K562 (cell line): ENCODE measurements around the gene ZC3H12A. TPM values are rescaled to one million over a fixed set of nuclear protein-coding genes. Genes with fewer than 3 reads are reported as not detected.

ENCODE experiments used
- ESRRA ChIP-seq: fragments of 450-650 bp; IDR thresholded peaks from 2 replicates; pipeline ENCODE4 v1.6.1; 2014; ENCODE audit warnings: low read depth, mild to moderate bottlenecking, moderate library complexity, borderline replicate concordance
- FOXK2 ChIP-seq, 2 experiments: fragments of 450-650 bp; IDR thresholded peaks in 1 of 2; conservative IDR thresholded peaks in 1 of 2; 2 replicates each; pipeline ENCODE4 v1.6.1; 2016; ENCODE audit warnings: low read depth in 2 of 2, mild to moderate bottlenecking in 1 of 2
- POLR2A ChIP-seq: fragments of 450-650 bp; conservative IDR thresholded peaks from 2 replicates; pipeline ENCODE4 v1.6.1; 2016
- SP2 ChIP-seq: IDR thresholded peaks from 2 replicates; pipeline ENCODE4 v1.6.1; 2011; ENCODE audit warnings: mild to moderate bottlenecking, low read depth, low read length, moderate library complexity; ENCODE audit not compliant: poor library complexity, severe bottlenecking; ENCODE audit errors: extremely low read depth
- ZKSCAN8 ChIP-seq: fragments of 200-800 bp; sonication (Bioruptor generic); IDR thresholded peaks from 2 replicates; pipeline ENCODE4 v1.6.1; 2016; ENCODE audit warnings: missing genetic modification characterization, missing compliant biosample characterization
- polyA plus RNA-seq, 8 experiments: library from polyadenylated mRNA; depleted of rRNA in 4 of 8; stranded (reverse) in 5 of 8; unstranded in 3 of 8; fragments of >200 nt; fragmentation: Nextera tagmentation in 2 of 8; fragmentation: Illumina TruSeq in 1 of 8; extraction: Ambion mirVana in 2 of 8; extraction: Trizol in 1 of 8; gene quantifications; 2 replicates each; pipeline versions ENCODE4 v1.2.1 to v1.2.3, GENCODE V29; 2011 to 2014; ENCODE audit warnings: inconsistent platforms in 1 of 8, missing spikeins in 1 of 8
- total RNA-seq, 7 experiments: library from RNA; depleted of rRNA in 6 of 7; stranded (reverse); fragments of >200 nt in 6 of 7; fragmentation: Illumina TruSeq in 2 of 7; extraction: Trizol in 2 of 7; gene quantifications; 2 replicates each; pipeline versions ENCODE4 v1.2.1 to v1.2.3, GENCODE V29; 2011 to 2021; ENCODE audit warnings: low replicate concordance in 1 of 7
- TF ChIP-seq, protein P1 (sequence below): IDR thresholded peaks from 2 replicates; pipeline ENCODE4 v1.6.1; 2012; ENCODE audit warnings: low read depth, low read length, improper control_type of control experiment, borderline replicate concordance
- TF ChIP-seq, protein P2 (sequence below), 2 experiments: fragments of 450-650 bp; IDR thresholded peaks; 2 replicates each; pipeline ENCODE4 v1.6.1; 2018; ENCODE audit warnings: mild to moderate bottlenecking in 2 of 2, low read depth in 1 of 2; ENCODE audit not compliant: partially characterized antibody in 2 of 2
- TF ChIP-seq, protein P3 (sequence below): sonication (generic); formaldehyde crosslinking; IDR thresholded peaks from 2 replicates; pipeline ENCODE4 v1.8.1; 2023; ENCODE audit warnings: mild to moderate bottlenecking, missing genetic modification reagents
- TF ChIP-seq, protein P4 (sequence below), 3 experiments: fragments of 200-800 bp in 1 of 3; fragments of 250-450 bp in 1 of 3; fragments of 450-650 bp in 1 of 3; sonication (Bioruptor Pico) in 1 of 3; sonication (Bioruptor generic) in 1 of 3; formaldehyde crosslinking in 1 of 3; IDR thresholded peaks; 2 replicates each; pipeline versions ENCODE4 v1.6.1 to v1.8.0; 2016 to 2022; ENCODE audit warnings: mild to moderate bottlenecking in 2 of 3, missing genetic modification characterization in 2 of 3, missing compliant biosample characterization in 1 of 3, moderate library complexity in 1 of 3
- TF ChIP-seq, protein P5 (sequence below): fragments of 250-450 bp; sonication (Bioruptor Pico); IDR thresholded peaks from 2 replicates; pipeline ENCODE4 v1.4.0; 2020; ENCODE audit warnings: mild to moderate bottlenecking

Gene ZC3H12A
- total and polyA plus RNA-seq, 9 of the 15 experiments (the other 6 are each of a cell fraction or from before 2014, with no cell fraction given): 0.14 to 9.4 (median 6.7) TPM

DNA sequence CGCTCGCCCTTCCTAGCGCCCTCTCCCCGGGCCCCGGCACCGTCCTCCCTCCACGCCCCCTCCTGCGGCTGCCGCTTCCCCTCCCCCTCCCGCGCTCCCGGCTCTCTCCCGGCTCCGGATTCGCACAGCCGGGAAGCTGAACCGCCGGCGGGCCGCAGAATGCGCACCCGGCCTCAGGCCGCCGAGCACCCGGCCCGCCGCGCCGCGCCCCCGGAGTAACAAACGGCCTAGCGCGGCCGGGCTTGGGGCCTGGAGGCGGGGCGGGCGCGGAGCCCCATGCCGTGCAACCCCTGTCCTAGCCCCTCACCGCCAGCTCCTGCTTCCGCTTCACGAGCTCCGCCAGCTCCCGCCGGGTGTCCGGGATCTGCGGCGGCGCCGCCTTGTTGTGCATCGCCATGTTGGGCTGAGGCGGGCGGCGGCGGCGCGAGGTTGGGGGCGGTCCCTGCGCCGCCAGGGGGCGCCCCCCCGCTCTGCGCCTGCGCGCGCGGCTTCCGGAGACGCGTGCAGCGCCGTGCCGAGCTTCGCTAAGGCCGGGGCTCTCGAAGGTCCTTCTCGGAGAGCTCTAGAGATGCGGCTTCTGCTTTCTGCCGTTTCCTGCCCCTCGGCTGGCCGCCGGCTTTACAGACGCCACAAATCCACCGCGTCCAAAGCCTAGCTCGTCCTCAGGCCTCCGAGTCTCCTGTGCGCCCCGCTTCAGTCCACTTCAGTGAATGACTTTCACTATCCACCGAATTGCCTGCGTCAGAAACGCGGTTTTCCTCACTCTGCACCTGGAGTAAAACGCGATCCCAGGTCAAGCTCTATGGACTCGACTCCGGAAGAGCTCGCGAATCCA, 40.2 kb downstream of the ZC3H12A start, which contains the start of gene MEAF6 (continued):
- TF ChIP-seq, protein P1, sequence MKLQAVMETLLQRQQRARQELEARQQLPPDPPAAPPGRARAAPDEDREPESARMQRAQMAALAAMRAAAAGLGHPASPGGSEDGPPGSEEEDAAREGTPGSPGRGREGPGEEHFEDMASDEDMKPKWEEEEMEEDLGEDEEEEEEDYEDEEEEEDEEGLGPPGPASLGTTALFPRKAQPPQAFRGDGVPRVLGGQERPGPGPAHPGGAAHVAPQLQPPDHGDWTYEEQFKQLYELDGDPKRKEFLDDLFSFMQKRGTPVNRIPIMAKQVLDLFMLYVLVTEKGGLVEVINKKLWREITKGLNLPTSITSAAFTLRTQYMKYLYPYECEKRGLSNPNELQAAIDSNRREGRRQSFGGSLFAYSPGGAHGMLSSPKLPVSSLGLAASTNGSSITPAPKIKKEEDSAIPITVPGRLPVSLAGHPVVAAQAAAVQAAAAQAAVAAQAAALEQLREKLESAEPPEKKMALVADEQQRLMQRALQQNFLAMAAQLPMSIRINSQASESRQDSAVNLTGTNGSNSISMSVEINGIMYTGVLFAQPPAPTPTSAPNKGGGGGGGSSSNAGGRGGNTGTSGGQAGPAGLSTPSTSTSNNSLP: no peak
- TF ChIP-seq, protein P2, sequence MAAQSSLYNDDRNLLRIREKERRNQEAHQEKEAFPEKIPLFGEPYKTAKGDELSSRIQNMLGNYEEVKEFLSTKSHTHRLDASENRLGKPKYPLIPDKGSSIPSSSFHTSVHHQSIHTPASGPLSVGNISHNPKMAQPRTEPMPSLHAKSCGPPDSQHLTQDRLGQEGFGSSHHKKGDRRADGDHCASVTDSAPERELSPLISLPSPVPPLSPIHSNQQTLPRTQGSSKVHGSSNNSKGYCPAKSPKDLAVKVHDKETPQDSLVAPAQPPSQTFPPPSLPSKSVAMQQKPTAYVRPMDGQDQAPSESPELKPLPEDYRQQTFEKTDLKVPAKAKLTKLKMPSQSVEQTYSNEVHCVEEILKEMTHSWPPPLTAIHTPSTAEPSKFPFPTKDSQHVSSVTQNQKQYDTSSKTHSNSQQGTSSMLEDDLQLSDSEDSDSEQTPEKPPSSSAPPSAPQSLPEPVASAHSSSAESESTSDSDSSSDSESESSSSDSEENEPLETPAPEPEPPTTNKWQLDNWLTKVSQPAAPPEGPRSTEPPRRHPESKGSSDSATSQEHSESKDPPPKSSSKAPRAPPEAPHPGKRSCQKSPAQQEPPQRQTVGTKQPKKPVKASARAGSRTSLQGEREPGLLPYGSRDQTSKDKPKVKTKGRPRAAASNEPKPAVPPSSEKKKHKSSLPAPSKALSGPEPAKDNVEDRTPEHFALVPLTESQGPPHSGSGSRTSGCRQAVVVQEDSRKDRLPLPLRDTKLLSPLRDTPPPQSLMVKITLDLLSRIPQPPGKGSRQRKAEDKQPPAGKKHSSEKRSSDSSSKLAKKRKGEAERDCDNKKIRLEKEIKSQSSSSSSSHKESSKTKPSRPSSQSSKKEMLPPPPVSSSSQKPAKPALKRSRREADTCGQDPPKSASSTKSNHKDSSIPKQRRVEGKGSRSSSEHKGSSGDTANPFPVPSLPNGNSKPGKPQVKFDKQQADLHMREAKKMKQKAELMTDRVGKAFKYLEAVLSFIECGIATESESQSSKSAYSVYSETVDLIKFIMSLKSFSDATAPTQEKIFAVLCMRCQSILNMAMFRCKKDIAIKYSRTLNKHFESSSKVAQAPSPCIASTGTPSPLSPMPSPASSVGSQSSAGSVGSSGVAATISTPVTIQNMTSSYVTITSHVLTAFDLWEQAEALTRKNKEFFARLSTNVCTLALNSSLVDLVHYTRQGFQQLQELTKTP (IDR thresholded peaks at IDR 0.05; ENCODE audit: low read depth in 1 of 2, partially characterized antibody in 2 of 2): peak; percentile 56 to 66
- TF ChIP-seq, protein P3, sequence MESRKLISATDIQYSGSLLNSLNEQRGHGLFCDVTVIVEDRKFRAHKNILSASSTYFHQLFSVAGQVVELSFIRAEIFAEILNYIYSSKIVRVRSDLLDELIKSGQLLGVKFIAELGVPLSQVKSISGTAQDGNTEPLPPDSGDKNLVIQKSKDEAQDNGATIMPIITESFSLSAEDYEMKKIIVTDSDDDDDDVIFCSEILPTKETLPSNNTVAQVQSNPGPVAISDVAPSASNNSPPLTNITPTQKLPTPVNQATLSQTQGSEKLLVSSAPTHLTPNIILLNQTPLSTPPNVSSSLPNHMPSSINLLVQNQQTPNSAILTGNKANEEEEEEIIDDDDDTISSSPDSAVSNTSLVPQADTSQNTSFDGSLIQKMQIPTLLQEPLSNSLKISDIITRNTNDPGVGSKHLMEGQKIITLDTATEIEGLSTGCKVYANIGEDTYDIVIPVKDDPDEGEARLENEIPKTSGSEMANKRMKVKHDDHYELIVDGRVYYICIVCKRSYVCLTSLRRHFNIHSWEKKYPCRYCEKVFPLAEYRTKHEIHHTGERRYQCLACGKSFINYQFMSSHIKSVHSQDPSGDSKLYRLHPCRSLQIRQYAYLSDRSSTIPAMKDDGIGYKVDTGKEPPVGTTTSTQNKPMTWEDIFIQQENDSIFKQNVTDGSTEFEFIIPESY (CRISPR knock-in tag): peak; percentile 73
- TF ChIP-seq, protein P4, sequence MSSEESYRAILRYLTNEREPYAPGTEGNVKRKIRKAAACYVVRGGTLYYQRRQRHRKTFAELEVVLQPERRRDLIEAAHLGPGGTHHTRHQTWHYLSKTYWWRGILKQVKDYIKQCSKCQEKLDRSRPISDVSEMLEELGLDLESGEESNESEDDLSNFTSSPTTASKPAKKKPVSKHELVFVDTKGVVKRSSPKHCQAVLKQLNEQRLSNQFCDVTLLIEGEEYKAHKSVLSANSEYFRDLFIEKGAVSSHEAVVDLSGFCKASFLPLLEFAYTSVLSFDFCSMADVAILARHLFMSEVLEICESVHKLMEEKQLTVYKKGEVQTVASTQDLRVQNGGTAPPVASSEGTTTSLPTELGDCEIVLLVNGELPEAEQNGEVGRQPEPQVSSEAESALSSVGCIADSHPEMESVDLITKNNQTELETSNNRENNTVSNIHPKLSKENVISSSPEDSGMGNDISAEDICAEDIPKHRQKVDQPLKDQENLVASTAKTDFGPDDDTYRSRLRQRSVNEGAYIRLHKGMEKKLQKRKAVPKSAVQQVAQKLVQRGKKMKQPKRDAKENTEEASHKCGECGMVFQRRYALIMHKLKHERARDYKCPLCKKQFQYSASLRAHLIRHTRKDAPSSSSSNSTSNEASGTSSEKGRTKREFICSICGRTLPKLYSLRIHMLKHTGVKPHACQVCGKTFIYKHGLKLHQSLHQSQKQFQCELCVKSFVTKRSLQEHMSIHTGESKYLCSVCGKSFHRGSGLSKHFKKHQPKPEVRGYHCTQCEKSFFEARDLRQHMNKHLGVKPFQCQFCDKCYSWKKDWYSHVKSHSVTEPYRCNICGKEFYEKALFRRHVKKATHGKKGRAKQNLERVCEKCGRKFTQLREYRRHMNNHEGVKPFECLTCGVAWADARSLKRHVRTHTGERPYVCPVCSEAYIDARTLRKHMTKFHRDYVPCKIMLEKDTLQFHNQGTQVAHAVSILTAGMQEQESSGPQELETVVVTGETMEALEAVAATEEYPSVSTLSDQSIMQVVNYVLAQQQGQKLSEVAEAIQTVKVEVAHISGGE (CRISPR knock-in tag; IDR thresholded peaks at IDR 0.05): 0 out of 6 replicates have a peak, but pooled peaks of 1 of the 3 experiments have one; percentile 50
- TF ChIP-seq ESRRA (peak; percentile 77; the same call in 1 of the 2 replicates), ZKSCAN8 (no peak), POLR2A (peak; percentile 94), SP2 (no peak), FOXK2 (conservative IDR thresholded peaks at IDR 0.05 in 1 of 2, IDR thresholded peaks at IDR 0.05 in 1 of 2; ENCODE audit: low read depth in 2 of 2) (peak in 1 of 2 experiments; percentile 15; a peak in 2 of 4 replicates)
- TF ChIP-seq, protein P5, sequence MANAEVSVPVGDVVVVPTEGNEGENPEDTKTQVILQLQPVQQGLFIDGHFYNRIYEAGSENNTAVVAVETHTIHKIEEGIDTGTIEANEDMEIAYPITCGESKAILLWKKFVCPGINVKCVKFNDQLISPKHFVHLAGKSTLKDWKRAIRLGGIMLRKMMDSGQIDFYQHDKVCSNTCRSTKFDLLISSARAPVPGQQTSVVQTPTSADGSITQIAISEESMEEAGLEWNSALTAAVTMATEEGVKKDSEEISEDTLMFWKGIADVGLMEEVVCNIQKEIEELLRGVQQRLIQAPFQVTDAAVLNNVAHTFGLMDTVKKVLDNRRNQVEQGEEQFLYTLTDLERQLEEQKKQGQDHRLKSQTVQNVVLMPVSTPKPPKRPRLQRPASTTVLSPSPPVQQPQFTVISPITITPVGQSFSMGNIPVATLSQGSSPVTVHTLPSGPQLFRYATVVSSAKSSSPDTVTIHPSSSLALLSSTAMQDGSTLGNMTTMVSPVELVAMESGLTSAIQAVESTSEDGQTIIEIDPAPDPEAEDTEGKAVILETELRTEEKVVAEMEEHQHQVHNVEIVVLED (CRISPR knock-in tag): peak; percentile 78
